ENCODE measurements around the gene CYB561D2.

The CYB561D2 gene

DNA sequence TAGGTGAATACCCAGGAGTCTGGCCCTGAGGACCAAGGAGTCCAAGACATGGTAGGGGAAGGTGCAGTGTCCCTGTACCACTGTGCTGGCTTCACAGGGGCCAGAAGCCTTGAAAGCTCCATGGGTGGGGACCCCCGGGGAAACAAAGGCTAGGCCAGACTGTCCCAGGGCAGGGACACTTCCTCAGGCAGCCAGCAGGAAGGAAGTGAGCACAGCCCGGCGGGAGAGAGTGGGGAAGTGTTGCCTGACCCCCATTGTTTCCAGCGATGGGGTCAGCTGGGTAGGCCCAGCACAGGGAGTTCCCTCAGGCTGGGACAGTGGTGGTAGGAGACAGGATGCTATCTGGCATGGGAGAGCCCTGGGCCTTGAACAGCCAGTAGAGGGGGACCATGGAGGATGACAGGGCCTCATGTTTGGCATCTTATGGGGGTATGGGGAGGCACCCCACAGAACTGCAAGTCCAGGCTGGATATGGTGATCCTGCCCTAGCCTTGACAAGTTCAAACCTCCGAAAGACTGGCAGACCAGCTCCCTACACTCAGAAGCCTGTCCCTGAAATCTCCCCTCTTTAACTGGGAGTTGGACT is 27.0 kb upstream of the CYB561D2 start:
- DNase-seq (ENCODE audit: low read depth): no peak

- DNase-seq (ENCODE audit: low read depth): no peak
Measured at GRCh38 chr3:50324351-50325112, 26.1 kb upstream of the CYB561D2 start.

DNA sequence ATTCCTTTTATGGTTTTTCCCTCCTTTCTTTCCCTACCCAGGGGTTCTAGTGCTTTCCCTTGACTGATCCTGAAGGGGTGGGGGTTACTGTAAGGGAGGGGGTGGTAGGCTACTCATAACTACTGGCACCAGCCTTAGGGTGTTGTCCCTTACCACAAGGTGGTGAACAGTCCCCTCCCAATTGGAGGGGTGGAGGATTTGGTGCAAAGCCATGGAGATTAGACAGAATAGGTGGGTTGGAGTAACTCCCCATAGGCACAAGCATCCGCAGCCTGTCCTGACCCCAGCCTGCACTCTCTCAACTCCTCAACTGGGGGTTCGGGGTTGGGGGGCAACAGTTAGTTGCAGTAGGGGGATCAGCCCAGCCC is 25.6 kb upstream of the CYB561D2 start:
- DNase-seq (ENCODE audit: low read depth): no peak

DNA sequence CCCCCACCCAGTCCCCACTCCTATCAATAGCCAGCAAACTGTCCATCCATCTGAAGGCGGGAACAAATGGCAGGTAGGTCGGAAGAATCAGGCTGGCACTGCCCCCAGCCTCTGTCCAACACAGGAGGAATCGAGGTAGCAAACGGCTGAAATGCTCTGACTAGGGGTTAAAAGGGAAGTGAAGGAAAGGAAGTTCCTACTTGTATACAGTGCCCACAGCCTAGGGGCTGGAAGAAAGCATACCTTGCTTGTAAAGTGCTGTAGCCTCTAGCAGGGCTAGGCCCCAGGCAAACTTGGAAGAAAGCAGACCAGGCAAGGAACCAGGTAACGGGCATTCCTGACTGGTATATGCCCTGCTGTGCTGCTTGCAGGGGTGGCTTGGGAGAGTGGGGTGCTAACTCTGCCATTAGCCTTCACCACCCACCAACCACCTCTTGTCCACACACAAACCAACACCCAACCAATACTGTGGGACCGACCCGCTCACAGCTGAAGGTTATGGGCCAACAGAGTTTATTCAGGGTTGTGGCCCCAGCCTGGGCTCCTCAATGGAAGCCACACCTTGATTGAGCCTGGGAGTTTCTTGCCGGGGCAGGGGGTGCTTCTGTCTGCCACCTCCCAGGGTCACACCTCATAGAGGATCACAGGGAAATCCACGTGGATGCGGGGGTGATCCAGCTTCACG is 25.0 kb upstream of the CYB561D2 start:
- no peak for DNase-seq (ENCODE audit: low read depth)

DNA sequence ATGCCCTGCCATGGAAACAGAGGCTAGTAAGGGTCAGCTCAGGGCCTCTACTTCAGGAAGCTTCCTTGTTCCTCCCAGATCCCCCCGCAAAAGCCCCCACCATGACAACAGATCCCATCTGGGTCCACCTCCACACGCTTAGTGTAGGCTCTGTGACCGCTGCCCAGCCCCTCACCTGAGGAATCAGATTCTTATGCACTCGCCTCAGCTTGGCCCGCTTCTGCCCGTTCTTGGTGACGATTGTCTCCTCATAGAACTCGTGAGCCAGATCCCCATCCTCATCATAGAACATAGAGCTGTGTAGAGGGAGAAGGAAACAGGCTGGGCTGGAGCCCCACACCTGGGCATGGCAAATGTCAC is 24.5 kb upstream of the CYB561D2 start:
- DNase-seq (ENCODE audit: low read depth): no peak

- DNase-seq (ENCODE audit: low read depth): no peak
Measured at GRCh38 chr3:50327129-50327528, 23.5 kb upstream of the CYB561D2 start.

DNA sequence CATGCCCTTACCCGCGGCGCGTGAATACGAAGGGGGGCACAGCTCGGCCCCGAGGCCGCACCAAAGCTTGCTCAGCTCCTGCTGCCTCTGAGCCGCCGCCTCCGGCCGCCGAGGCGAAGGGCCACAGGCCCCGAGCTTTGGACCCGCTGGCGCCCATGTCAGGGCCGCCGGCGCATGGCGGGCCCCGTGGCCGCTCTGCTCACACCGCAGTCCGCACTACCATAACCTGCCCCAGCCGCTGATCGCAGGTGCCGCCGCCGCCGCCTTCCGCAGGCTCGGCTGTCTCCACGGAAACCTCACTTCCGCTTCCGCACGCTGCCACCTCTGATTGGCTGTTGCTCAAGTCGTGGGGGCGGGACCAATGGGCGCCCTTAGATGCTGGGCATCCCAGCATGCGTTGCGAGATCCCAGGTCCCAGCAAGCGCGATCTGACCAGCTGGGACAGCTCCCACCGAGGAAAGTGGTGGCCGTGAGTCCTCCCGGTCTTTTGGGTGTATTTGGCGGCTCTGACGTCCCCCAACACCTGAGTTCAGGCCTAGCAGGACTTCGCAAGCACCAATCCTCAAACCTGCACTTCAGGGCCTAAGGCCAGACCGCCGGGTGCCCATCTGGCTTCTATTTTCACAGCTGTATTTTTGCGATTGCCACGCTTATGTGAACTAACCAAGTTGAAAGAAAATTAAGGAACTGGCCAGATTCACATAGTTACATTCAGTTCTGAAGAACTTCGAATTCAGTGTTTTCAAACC is 22.5 kb upstream of the CYB561D2 start, which contains the start of gene TUSC2:
TUSC2 (minus strand) TSS at position 281 of the 749 bp plus-strand sequence; CDS start at position 157, 124 bp downstream.
- peak; percentile 94 for DNase-seq (ENCODE audit: low read depth)

- no peak for DNase-seq (ENCODE audit: low read depth)
Measured at GRCh38 chr3:50330330-50330729, 20.3 kb upstream of the CYB561D2 start.

DNA sequence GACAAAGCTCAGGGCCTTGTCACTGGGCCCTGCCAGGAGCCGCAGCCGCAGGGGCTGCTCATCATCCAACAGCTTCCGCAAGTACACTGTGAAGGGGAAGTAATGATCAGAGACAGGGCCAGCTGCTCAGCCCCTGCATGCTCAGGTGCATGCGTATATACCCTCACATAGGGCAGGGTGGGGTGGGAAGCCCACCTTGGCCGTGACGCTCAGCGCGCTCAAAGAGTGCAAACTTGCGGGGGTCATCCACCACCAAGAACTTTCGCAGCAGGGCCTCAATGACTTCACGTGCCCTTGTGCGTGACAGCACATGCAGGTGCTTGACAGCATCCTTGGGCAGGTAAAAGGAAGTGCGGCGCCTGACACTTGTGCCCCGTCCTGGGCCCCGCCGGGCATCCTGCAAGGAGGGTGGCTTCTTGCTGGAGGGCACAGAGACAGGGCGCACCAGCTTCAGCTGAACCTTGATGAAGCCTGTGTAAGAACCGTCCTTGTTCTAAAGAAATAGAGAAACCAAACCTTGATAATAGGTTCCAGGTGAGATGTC is 19.2 kb upstream of the CYB561D2 start:
- DNase-seq (ENCODE audit: low read depth): no peak

- peak; percentile 69 for DNase-seq (ENCODE audit: low read depth)
Measured at GRCh38 chr3:50333744-50334328, 16.8 kb upstream of the CYB561D2 start.

DNA sequence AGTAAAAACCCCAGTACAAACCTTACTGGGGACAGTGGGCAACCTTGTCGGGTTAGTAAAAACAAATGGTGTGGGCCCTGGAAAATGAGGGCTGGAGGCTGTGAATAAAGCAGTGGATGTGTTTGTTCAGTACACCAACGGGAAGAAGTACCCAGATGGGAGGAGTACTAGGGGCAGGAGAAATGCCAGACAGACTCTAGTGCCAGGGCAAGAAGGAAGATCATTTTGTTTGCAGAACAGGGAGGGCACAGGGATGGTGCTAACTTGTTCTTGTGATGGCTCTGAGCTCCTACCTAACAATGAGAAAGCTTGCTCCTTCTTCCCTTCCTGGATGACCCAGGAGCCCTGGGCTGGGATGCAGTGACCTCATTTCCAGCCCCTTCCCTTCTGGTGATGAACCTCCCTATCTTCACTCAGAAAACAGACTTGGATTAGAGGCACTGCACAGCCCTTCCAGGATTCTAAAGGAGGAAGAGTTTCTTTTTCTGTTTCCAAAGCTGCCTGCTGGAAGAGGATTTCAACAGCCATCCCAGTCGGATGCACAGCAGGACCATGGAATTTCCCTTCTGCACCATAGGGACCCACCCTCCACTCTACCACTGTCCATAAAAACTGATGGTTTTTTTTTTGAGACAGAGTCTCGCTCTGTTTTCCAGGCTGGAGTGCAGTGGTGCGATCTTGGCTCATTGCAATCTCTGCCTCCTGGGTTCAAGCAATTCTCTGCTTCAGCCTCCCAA is 16.2 kb upstream of the CYB561D2 start:
- no peak for DNase-seq (ENCODE audit: low read depth)

DNA sequence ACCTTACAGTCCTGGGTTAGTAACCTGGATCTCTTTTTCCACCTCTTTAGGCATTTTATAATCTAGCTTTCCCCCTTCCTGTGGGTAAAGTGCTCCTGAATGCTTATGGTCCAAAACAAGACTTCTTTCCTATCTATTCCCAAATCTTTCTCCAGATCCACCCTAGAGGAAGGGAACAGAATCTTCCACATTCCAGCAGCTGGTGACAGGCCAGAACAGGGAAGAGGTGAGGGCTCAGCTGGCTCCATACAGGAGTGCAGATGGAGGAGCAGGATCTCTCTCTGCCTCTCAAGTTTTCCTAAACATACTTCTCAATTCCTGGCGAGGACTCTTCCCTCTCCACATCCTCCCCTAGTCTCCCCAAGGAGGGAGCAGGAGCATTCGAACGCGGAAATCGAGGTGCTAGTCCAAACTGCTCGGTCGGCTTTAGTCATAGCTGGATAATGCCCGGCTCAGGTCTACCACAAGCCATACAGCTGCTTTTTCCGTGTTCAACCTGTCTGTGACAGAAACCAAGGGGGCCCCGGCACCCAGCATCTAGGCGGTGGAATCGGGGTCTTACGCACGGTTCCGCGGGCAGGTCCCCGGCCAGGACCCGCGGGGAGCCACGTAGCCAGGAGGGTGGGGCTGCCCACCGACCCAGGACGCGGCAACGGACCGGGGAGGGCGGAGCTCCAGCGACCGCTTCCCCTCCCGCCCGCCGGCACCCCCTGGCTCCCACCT is 14.0 kb upstream of the CYB561D2 start:
- no peak for DNase-seq (ENCODE audit: low read depth)

- peak; percentile 99 for DNase-seq (ENCODE audit: low read depth)
Measured at GRCh38 chr3:50337175-50337861, 13.3 kb upstream of the CYB561D2 start.

GRCh38 chr3:50338965-50339364 is 11.7 kb upstream of the CYB561D2 start:
- DNase-seq (ENCODE audit: low read depth): no peak

- DNase-seq (ENCODE audit: low read depth): no peak
Measured at GRCh38 chr3:50339485-50340146, 11.0 kb upstream of the CYB561D2 start.

GRCh38 chr3:50340147-50340447 is 10.6 kb upstream of the CYB561D2 start:
- DNase-seq (ENCODE audit: low read depth): no peak

DNA sequence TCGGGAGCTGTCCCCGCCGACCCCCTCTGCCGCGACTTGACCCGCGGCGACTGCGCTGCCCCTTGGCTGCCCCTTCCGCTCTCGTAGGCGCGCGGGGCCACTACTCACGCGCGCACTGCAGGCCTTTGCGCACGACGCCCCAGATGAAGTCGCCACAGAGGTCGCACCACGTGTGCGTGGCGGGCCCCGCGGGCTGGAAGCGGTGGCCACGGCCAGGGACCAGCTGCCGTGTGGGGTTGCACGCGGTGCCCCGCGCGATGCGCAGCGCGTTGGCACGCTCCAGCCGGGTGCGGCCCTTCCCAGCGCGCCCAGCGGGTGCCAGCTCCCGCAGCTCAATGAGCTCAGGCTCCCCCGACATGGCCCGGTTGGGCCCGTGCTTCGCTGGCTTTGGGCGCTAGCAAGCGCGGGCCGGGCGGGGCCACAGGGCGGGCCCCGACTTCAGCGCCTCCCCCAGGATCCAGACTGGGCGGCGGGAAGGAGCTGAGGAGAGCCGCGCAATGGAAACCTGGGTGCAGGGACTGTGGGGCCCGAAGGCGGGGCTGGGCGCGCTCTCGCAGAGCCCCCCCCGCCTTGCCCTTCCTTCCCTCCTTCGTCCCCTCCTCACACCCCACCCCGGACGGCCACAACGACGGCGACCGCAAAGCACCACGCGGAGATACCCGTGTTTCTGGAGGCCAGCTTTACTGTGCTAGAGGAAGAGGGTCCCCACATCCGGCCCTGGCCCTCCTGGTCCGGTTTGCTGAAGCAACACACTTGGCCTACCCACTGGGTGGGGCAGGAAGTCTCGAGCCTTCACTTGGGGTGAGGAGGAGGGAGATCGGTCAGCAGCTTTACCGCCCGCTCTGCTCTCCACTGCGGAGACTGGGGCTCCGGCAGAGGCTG is 10.0 kb upstream of the CYB561D2 start, which contains the start of gene RASSF1:
RASSF1 (minus strand) TSS at position 389 of the 882 bp plus-strand sequence; CDS start at position 358, 31 bp downstream.
- DNase-seq (ENCODE audit: low read depth): no peak

GRCh38 chr3:50341537-50341936 is 9.1 kb upstream of the CYB561D2 start:
- no peak for DNase-seq (ENCODE audit: low read depth)

Measured in stromal cell of bone marrow (primary cell).